ENCODE measurements around the gene LARP1.

LARP1 gene

GRCh38 chr5:154806176-154806575 is 51.0 kb downstream of the LARP1 start:
- no peak for TF ChIP-seq CTCF (IDR thresholded peaks at IDR 0.05; ENCODE audit: low read depth, low read length)
- H3K4me3 ChIP-seq (ENCODE audit: low read depth, low read length) = no peak overlapping the region
- no peaks in the 10 kb centered on the region for H3K9me3 ChIP-seq (ENCODE audit: severe bottlenecking)
- DNase-seq = no peak
- no peaks in the 10 kb centered on the region for H3K27me3 ChIP-seq (ENCODE audit: insufficient read depth, low read depth, severe bottlenecking)
- no peak overlapping the region for H3K27ac ChIP-seq
- peaks cover 92% of the 10 kb centered on the region for H3K36me3 ChIP-seq

GRCh38 chr5:154811239-154811638 is 56.1 kb downstream of the LARP1 start:
- Histone ChIP-seq H3K9me3 (ENCODE audit: severe bottlenecking) (no peaks in the 10 kb centered on the region), H3K4me3 (ENCODE audit: low read depth, low read length) (no peak overlapping the region), H3K36me3 (peaks cover 89% of the 10 kb centered on the region), H3K27ac (no peak overlapping the region), H3K27me3 (ENCODE audit: insufficient read depth, low read depth, severe bottlenecking) (no peaks in the 10 kb centered on the region)
- TF ChIP-seq CTCF (IDR thresholded peaks at IDR 0.05; ENCODE audit: low read depth, low read length) = no peak
- DNase-seq = no peak

GRCh38 chr5:154811653-154812465 is 56.7 kb downstream of the LARP1 start:
- peak; percentile 65 for TF ChIP-seq CTCF (IDR thresholded peaks at IDR 0.05; ENCODE audit: low read depth, low read length)
- Histone ChIP-seq H3K4me3 (ENCODE audit: low read depth, low read length) (no peak overlapping the region), H3K36me3 (peaks cover 88% of the 10 kb centered on the region), H3K27ac (no peak overlapping the region), H3K9me3 (ENCODE audit: severe bottlenecking) (no peaks in the 10 kb centered on the region), H3K27me3 (ENCODE audit: insufficient read depth, low read depth, severe bottlenecking) (no peaks in the 10 kb centered on the region)
- DNase-seq = peak; percentile 63

GRCh38 chr5:154813158-154813557 is 58.0 kb downstream of the LARP1 start:
- Histone ChIP-seq H3K27me3 (ENCODE audit: insufficient read depth, low read depth, severe bottlenecking) (no peaks in the 10 kb centered on the region), H3K36me3 (peaks cover 82% of the 10 kb centered on the region), H3K4me3 (ENCODE audit: low read depth, low read length) (no peak overlapping the region), H3K27ac (no peak overlapping the region), H3K9me3 (ENCODE audit: severe bottlenecking) (no peaks in the 10 kb centered on the region)
- no peak for DNase-seq
- no peak for TF ChIP-seq CTCF (IDR thresholded peaks at IDR 0.05; ENCODE audit: low read depth, low read length)

- no peak for DNase-seq
- Histone ChIP-seq H3K4me3 (ENCODE audit: low read depth, low read length) (no peak overlapping the region), H3K36me3 (peaks cover 82% of the 10 kb centered on the region), H3K27me3 (ENCODE audit: insufficient read depth, low read depth, severe bottlenecking) (no peaks in the 10 kb centered on the region), H3K27ac (no peak overlapping the region), H3K9me3 (ENCODE audit: severe bottlenecking) (no peaks in the 10 kb centered on the region)
- TF ChIP-seq CTCF (IDR thresholded peaks at IDR 0.05; ENCODE audit: low read depth, low read length) = no peak
Measured at GRCh38 chr5:154813736-154814135, 58.6 kb downstream of the LARP1 start.

- TF ChIP-seq CTCF (IDR thresholded peaks at IDR 0.05; ENCODE audit: low read depth, low read length) = no peak
- Histone ChIP-seq H3K36me3 (peaks cover 80% of the 10 kb centered on the region), H3K27ac (no peak overlapping the region), H3K4me3 (ENCODE audit: low read depth, low read length) (no peak overlapping the region), H3K27me3 (ENCODE audit: insufficient read depth, low read depth, severe bottlenecking) (no peaks in the 10 kb centered on the region), H3K9me3 (ENCODE audit: severe bottlenecking) (no peaks in the 10 kb centered on the region)
- DNase-seq = no peak
Measured at GRCh38 chr5:154815025-154815424, 59.8 kb downstream of the LARP1 start.
